Trophoblast cell (in vitro differentiated cells and primary cell): ENCODE measurements around the gene DEUP1.

ENCODE experiments used
- DNase-seq, 2 donors: peaks; one replicate each; pipeline ENCODE4 v3.0.0-alpha.2; 2016
- H2AFZ ChIP-seq: 2 replicates; pipeline ENCODE4 v1.6.1; 2013; ENCODE audit warnings: low read length, moderate library complexity, mild to moderate bottlenecking; ENCODE audit not compliant: insufficient read depth, poor library complexity
- H2AK5ac ChIP-seq: 2 replicates; pipeline ENCODE4 v1.6.1; 2013; ENCODE audit warnings: mild to moderate bottlenecking, low read length
- H2BK120ac ChIP-seq: 2 replicates; pipeline ENCODE4 v1.6.1; 2013; ENCODE audit warnings: low read length, mild to moderate bottlenecking, moderate library complexity; ENCODE audit not compliant: insufficient read depth, poor library complexity
- H2BK12ac ChIP-seq: 2 replicates; pipeline ENCODE4 v1.6.1; 2013; ENCODE audit warnings: mild to moderate bottlenecking, low read length, moderate library complexity
- H2BK5ac ChIP-seq: 2 replicates; pipeline ENCODE4 v1.6.1; 2013; ENCODE audit warnings: low read length, low read depth, moderate library complexity, mild to moderate bottlenecking; ENCODE audit not compliant: poor library complexity
- H3K14ac ChIP-seq: 2 replicates; pipeline ENCODE4 v1.6.1; 2013; ENCODE audit warnings: mild to moderate bottlenecking, low read length
- H3K18ac ChIP-seq: 2 replicates; pipeline ENCODE4 v1.6.1; 2013; ENCODE audit warnings: mild to moderate bottlenecking, low read length
- H3K23ac ChIP-seq: 2 replicates; pipeline ENCODE4 v1.6.1; 2013; ENCODE audit warnings: low read length
- H3K27ac ChIP-seq: 2 replicates; pipeline ENCODE4 v1.5.1; 2013; ENCODE audit warnings: low read depth, mild to moderate bottlenecking, inconsistent platforms, low read length, moderate library complexity
- H3K27me3 ChIP-seq: 2 replicates; pipeline ENCODE4 v1.6.1; 2013; ENCODE audit warnings: inconsistent platforms, mild to moderate bottlenecking, low read length, moderate library complexity; ENCODE audit not compliant: insufficient read depth
- H3K36me3 ChIP-seq, 2 experiments: 1 replicate in 1 of 2; 2 replicates in 1 of 2; pipeline ENCODE4 v1.6.1; 2013; ENCODE audit warnings: low read length in 2 of 2, mild to moderate bottlenecking in 2 of 2, moderate library complexity in 1 of 2; ENCODE audit not compliant: insufficient read depth in 2 of 2, control insufficient read depth in 1 of 2
- H3K4ac ChIP-seq: 2 replicates; pipeline ENCODE4 v1.6.1; 2013; ENCODE audit warnings: low read depth, mild to moderate bottlenecking, low read length, moderate library complexity
- H3K4me1 ChIP-seq, 2 experiments: 1 replicate in 1 of 2; 2 replicates in 1 of 2; pipeline ENCODE4 v1.6.1; 2013; ENCODE audit warnings: low read length in 2 of 2, mild to moderate bottlenecking in 2 of 2, moderate library complexity in 1 of 2; ENCODE audit not compliant: insufficient read depth in 2 of 2, control insufficient read depth in 1 of 2
- H3K4me2 ChIP-seq: 2 replicates; pipeline ENCODE4 v1.6.1; 2013; ENCODE audit warnings: inconsistent platforms, mild to moderate bottlenecking, low read length, moderate library complexity
- H3K4me3 ChIP-seq: 2 replicates; pipeline ENCODE4 v1.5.1; 2013; ENCODE audit warnings: mild to moderate bottlenecking, low read depth, low read length, inconsistent platforms
- H3K79me1 ChIP-seq: one replicate; pipeline ENCODE4 v1.6.1; 2013; ENCODE audit warnings: low read length
- H3K79me2 ChIP-seq: 2 replicates; pipeline ENCODE4 v1.6.1; 2013; ENCODE audit warnings: low read length, mild to moderate bottlenecking; ENCODE audit not compliant: control insufficient read depth, insufficient read depth, poor library complexity
- H3K9ac ChIP-seq: 2 replicates; pipeline ENCODE4 v1.6.1; 2013; ENCODE audit warnings: mild to moderate bottlenecking, low read length
- H3K9me3 ChIP-seq: 2 replicates; pipeline ENCODE4 v1.6.1; 2013; ENCODE audit warnings: low read depth, mild to moderate bottlenecking, control low read depth, inconsistent platforms, low read length; ENCODE audit not compliant: insufficient read depth
- H4K12ac ChIP-seq: 2 replicates; pipeline ENCODE4 v1.6.1; 2013; ENCODE audit warnings: low read depth, mild to moderate bottlenecking, low read length, moderate library complexity
- H4K8ac ChIP-seq: 2 replicates; pipeline ENCODE4 v1.6.1; 2013; ENCODE audit warnings: low read depth, mild to moderate bottlenecking, low read length, moderate library complexity
- H4K91ac ChIP-seq: one replicate; pipeline ENCODE4 v1.6.1; 2013; ENCODE audit warnings: low read depth, mild to moderate bottlenecking, low read length, moderate library complexity
- WGBS: extraction: QIAGEN DNeasy Blood & Tissue Kit; methylation state at CpG from one replicate; pipeline ENCODE4 v1.1.7; 2013; ENCODE audit warnings: missing lambda C conversion rate; ENCODE audit not compliant: insufficient read length, insufficient coverage; ENCODE audit errors: extremely low coverage; 5-methylcytosine and 5-hydroxymethylcytosine counted together

Gene DEUP1

GRCh38 chr11:93393386-93393785, 62.8 kb downstream of the DEUP1 start:
- Histone ChIP-seq H2BK12ac (no peak overlapping the region), H3K36me3 (no peaks in the 10 kb centered on the region), H4K91ac (no peak overlapping the region), H3K9me3 (no peaks in the 10 kb centered on the region), H3K27me3 (no peaks in the 10 kb centered on the region), H3K18ac (no peak overlapping the region), H2AFZ (no peak overlapping the region), H3K4me1 (peaks cover 0 to 3% of the 10 kb centered on the region in 2 experiments), H2BK5ac (no peak overlapping the region), H3K79me1 (no peaks in the 10 kb centered on the region), H2AK5ac (no peak overlapping the region), H2BK120ac (no peak overlapping the region), H4K8ac (no peak overlapping the region), H3K23ac (no peak overlapping the region), H3K4me2 (no peak overlapping the region), H3K79me2 (no peaks in the 10 kb centered on the region), H4K12ac (no peak overlapping the region), H3K14ac (no peak overlapping the region), H3K9ac (no peak overlapping the region), H3K4ac (no peak overlapping the region), H3K27ac (no peak overlapping the region), H3K4me3 (no peak overlapping the region)
- no CpG with 5 or more reads among the region's 4 CpGs for WGBS
- DNase-seq: no peak

DNA sequence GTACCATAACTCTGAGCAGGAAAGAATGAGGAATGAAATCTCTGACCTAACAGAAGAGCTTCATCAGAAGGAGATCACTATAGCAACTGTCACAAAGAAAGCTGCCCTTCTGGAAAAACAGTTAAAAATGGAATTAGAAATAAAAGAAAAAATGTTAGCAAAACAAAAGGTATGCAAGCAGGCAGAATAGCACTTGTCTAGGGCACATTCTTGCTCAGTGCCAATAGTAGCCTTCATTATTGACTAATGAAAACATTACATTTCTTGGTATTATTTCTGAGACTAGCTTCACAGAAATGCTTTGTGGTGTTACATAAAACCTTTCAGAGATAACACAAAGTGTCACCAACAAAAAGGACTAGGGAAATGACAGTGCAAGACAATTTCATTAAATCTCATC, 63.9 kb downstream of the DEUP1 start:
- Histone ChIP-seq H3K36me3 (no peaks in the 10 kb centered on the region), H2BK120ac (no peak overlapping the region), H2AFZ (no peak overlapping the region), H3K79me1 (no peaks in the 10 kb centered on the region), H3K4me3 (no peak overlapping the region), H3K23ac (no peak overlapping the region), H3K9me3 (no peaks in the 10 kb centered on the region), H4K8ac (no peak overlapping the region), H3K27me3 (no peaks in the 10 kb centered on the region), H2AK5ac (no peak overlapping the region), H3K9ac (no peak overlapping the region), H4K12ac (no peak overlapping the region), H3K4me2 (no peak overlapping the region), H3K79me2 (no peaks in the 10 kb centered on the region), H3K27ac (no peak overlapping the region), H3K4ac (no peak overlapping the region), H2BK5ac (no peak overlapping the region), H3K14ac (no peak overlapping the region), H3K4me1 (peaks cover 0 to 3% of the 10 kb centered on the region in 2 experiments), H4K91ac (no peak overlapping the region), H3K18ac (no peak overlapping the region), H2BK12ac (no peak overlapping the region)
- peak in 1 of 2 donors; percentile 30 for DNase-seq

DNA sequence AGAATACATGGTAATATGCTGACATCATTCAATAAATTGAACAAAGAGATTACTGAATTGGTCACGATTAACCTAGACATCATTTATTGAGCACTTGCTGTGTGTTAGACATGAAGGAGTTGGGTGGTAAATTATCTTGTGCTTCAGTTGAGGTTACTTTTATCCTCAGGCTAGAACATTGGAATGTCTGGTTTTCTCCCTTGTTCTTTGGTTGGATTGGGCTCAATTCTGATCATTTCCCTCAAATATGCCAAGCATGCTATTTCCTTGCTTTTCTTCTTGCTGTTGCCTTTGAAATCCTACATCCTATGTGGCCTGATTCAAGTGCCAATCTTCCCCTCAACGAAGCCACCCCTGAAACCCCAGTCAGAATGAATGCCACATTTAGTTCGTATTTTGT, 65.8 kb downstream of the DEUP1 start:
- Histone ChIP-seq H2BK5ac (no peak overlapping the region), H3K4me3 (no peak overlapping the region), H4K8ac (peak overlapping the region; percentile 19), H3K4me1 (peaks cover 0 to 3% of the 10 kb centered on the region in 2 experiments), H2AFZ (no peak overlapping the region), H3K27ac (no peak overlapping the region), H3K79me2 (no peaks in the 10 kb centered on the region), H3K14ac (no peak overlapping the region), H3K9ac (no peak overlapping the region), H2BK120ac (peak overlapping the region; percentile 33), H2BK12ac (no peak overlapping the region), H3K4me2 (peak overlapping the region; percentile 16), H2AK5ac (no peak overlapping the region), H3K23ac (no peak overlapping the region), H4K12ac (no peak overlapping the region), H3K36me3 (no peaks in the 10 kb centered on the region), H3K9me3 (no peaks in the 10 kb centered on the region), H3K79me1 (no peaks in the 10 kb centered on the region), H3K4ac (no peak overlapping the region), H3K18ac (no peak overlapping the region), H3K27me3 (no peaks in the 10 kb centered on the region), H4K91ac (no peak overlapping the region)
- DNase-seq: no peak
- no CpG with 5 or more reads among the region's 3 CpGs for WGBS

DNA sequence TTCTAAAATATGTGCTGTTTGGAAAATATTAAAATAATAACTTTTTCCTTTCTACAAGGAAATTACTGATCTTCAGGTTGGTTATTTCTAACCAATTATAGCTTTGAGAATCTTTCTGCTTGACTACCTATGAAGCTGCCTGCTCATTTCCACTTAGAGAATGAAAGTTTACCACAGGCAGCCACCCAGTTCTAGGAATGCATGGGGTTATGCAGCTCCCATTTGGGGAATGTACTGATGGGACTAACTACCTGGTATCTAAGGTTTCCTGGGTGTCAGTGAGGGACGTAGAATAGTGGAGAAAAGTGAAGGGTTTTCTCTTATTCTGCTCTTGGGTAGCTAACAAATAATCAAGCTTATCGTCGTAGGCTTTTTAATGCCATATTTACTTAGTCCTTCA, 73.4 kb downstream of the DEUP1 start:
- no peak overlapping the region for H3K9ac ChIP-seq
- no peaks in the 10 kb centered on the region for H3K9me3 ChIP-seq
- H3K14ac ChIP-seq: no peak overlapping the region
- no peak overlapping the region for H4K8ac ChIP-seq
- no peak overlapping the region for H2BK120ac ChIP-seq
- no peaks in the 10 kb centered on the region for H3K36me3 ChIP-seq
- H3K4me3 ChIP-seq: no peak overlapping the region
- no peak overlapping the region for H3K27ac ChIP-seq
- no peak overlapping the region for H2BK12ac ChIP-seq
- no peak overlapping the region for H3K23ac ChIP-seq
- no peaks in the 10 kb centered on the region for H3K79me2 ChIP-seq
- no peaks in the 10 kb centered on the region for H3K79me1 ChIP-seq
- no peaks in the 10 kb centered on the region for H3K4me1 ChIP-seq
- H2AFZ ChIP-seq: no peak overlapping the region
- no CpG with 5 or more reads among the region's 3 CpGs for WGBS
- no peak overlapping the region for H2AK5ac ChIP-seq
- no peak overlapping the region for H3K4ac ChIP-seq
- no peak overlapping the region for H3K18ac ChIP-seq
- no peak overlapping the region for H2BK5ac ChIP-seq
- H3K27me3 ChIP-seq: no peaks in the 10 kb centered on the region
- no peak overlapping the region for H4K12ac ChIP-seq
- no peak overlapping the region for H4K91ac ChIP-seq
- no peak overlapping the region for H3K4me2 ChIP-seq
- no peak for DNase-seq
